IPS-20b (cell line): Measurements from ENCODE around the gene CMTM4.

Experiments
- H3K27ac ChIP-seq: one replicate; pipeline ENCODE4 v1.5.1; 2013; ENCODE audit warnings: low read length
- H3K27me3 ChIP-seq: 2 replicates; pipeline ENCODE4 v1.6.1; 2013; ENCODE audit warnings: mild to moderate bottlenecking, low read length, inconsistent platforms; ENCODE audit not compliant: insufficient read depth
- H3K36me3 ChIP-seq: 2 replicates; pipeline ENCODE4 v1.6.1; 2013; ENCODE audit warnings: low read depth, mild to moderate bottlenecking, inconsistent platforms, low read length, moderate library complexity; ENCODE audit not compliant: insufficient read depth
- H3K4me1 ChIP-seq: 2 replicates; pipeline ENCODE4 v1.6.1; 2013; ENCODE audit warnings: mild to moderate bottlenecking, control low read depth, inconsistent platforms, low read length, moderate library complexity; ENCODE audit not compliant: insufficient read depth
- H3K4me3 ChIP-seq: 2 replicates; pipeline ENCODE4 v1.5.1; 2013; ENCODE audit warnings: mild to moderate bottlenecking, low read length, inconsistent platforms
- H3K9ac ChIP-seq: 2 replicates; pipeline ENCODE4 v1.6.1; 2013; ENCODE audit warnings: low read depth, mild to moderate bottlenecking, inconsistent platforms, low read length, moderate library complexity
- H3K9me3 ChIP-seq: 2 replicates; pipeline ENCODE4 v1.6.1; 2013; ENCODE audit warnings: mild to moderate bottlenecking, low read depth, low read length, inconsistent platforms; ENCODE audit not compliant: insufficient read depth

The CMTM4 gene

DNA sequence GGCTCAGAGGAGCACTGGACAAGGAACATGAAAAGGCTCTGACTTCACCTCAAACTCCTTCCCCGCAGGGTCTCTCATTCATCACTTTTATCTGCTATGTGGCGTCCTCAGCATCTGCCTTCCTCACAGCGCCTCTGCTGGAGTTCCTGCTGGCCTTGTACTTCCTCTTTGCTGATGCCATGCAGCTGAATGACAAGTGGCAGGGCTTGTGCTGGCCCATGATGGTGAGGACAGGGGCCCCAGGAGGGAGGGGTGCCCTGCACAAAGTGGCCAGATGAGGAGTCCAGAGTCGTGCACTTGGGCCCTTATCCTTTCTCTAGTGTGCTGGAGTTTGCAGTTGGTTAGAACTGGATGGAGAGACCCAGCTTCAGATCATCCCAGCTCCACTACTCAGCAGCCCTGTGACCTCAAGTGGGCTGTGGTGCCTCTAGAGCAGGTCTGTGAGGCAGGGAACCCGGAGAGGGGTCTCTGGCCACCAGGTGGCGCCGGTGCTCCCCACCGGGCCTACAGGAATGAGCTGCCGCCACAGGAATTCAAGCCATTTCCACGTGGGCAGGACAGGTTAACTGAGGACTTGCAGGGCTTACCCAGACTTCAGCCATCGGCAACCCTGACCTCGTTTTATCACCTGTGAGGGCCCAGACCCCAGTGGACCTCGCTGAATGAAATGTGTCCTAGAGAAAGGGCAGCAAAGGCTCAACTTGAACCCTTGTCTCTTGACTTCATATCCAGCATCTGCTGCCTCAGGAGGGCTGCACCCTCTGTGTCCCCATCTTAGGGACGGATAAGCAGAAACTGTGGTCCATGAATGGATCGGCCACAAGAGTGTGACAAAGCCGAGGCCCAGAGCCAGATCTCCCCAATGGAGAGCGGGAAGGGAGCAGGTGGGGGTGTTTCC is 88.1 kb downstream of the CMTM4 start:
- no peaks in the 10 kb centered on the region for H3K9me3 ChIP-seq
- peak overlapping the region; percentile 62; the same call in 1 of the 2 replicates for H3K9ac ChIP-seq
- H3K4me1 ChIP-seq = peaks cover 8% of the 10 kb centered on the region; the same call in 1 of the 2 replicates
- H3K4me3 ChIP-seq = no peak overlapping the region
- peaks cover 46% of the 10 kb centered on the region for H3K36me3 ChIP-seq
- H3K27ac ChIP-seq = no peak overlapping the region
- peaks cover 1% of the 10 kb centered on the region; the same call in 1 of the 2 replicates for H3K27me3 ChIP-seq

DNA sequence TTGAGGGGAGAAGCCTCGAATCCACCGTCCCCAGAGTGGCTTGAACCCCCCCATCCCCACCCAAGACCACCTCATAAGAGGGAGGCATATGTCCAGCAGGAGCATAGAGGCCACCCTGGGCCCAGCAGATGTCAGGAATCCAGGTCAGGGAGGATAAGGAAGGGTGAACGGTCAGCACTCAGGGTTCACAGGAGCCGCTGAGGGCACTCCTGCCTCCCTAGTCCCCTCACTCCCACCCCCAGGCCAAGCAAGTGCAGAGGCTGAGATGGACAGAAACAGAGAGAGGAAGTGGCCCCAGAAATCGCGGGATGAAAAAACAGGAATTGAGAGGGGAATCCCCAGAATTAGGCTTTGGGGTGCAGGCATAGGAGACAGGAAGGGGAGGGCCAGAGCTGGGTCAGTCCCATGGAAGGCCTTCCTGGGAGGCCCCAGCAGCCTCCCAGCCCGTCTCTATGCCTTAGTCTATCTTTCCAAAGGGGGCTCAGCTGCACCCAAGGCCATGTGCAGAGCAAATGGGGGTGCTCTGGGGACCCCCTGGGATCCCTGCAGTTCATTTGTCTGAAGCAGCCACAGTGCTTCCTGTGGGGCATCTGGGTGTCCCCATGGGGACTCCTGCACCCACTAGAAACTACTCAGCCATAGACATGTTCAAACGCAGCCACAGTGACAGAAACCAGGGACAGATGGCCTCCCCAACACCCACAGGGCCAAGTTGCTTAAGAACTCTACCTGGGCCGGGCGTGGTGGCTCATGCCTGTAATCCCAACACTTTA is 90.4 kb downstream of the CMTM4 start:
- H3K4me1 ChIP-seq = peaks cover 8% of the 10 kb centered on the region; the same call in 1 of the 2 replicates
- peak overlapping the region; percentile 64 for H3K4me3 ChIP-seq
- no peak overlapping the region for H3K27ac ChIP-seq
- peaks cover 8% of the 10 kb centered on the region for H3K27me3 ChIP-seq
- peaks cover 24% of the 10 kb centered on the region for H3K36me3 ChIP-seq
- H3K9me3 ChIP-seq = no peaks in the 10 kb centered on the region
- H3K9ac ChIP-seq = peak overlapping the region; percentile 32

DNA sequence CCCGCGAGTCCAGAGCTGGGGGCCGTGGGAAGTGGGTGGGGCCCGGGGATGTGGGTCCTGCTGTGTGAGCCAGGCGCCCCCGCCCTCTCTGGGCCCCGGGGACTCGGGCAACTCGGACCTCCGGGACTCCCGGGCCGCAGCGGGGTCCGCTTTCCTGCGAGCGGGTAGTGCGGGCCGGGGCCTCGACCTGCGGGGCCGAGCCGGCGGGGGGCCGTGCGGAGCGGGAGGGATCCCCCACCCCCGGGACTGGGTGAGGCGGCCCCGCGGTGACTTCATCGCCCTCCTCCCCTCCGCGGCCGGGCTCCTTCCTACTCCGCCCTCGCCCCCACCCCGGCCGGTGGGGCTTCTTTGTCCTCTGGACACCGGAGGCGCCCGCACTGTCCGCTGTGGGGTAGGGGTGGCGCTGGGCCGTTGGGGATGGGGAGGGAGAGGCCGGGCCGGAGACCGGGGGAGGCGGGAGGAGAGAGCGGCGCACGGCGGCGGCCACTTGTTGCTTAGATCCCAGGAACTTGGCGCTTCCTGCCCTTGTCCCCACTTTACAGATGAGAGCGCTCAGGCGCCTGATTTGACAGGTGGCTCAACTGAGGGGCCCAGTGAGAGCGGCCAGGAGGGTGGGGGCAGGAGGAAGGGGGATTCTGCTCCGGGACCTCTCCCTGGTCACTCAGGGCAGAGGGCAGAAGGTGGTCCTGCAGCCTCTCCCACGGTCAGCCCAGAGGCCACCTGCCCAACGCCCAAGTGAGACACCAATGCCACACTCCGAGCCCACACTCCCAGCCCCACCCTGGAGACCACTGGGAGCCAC is 91.2 kb downstream of the CMTM4 start:
- Histone ChIP-seq H3K27me3 (peaks cover 8% of the 10 kb centered on the region), H3K9ac (peak overlapping the region; percentile 56), H3K36me3 (peaks cover 16% of the 10 kb centered on the region), H3K4me1 (peaks cover 8% of the 10 kb centered on the region; the same call in 1 of the 2 replicates), H3K4me3 (peak overlapping the region; percentile 64), H3K27ac (no peak overlapping the region), H3K9me3 (no peaks in the 10 kb centered on the region)

DNA sequence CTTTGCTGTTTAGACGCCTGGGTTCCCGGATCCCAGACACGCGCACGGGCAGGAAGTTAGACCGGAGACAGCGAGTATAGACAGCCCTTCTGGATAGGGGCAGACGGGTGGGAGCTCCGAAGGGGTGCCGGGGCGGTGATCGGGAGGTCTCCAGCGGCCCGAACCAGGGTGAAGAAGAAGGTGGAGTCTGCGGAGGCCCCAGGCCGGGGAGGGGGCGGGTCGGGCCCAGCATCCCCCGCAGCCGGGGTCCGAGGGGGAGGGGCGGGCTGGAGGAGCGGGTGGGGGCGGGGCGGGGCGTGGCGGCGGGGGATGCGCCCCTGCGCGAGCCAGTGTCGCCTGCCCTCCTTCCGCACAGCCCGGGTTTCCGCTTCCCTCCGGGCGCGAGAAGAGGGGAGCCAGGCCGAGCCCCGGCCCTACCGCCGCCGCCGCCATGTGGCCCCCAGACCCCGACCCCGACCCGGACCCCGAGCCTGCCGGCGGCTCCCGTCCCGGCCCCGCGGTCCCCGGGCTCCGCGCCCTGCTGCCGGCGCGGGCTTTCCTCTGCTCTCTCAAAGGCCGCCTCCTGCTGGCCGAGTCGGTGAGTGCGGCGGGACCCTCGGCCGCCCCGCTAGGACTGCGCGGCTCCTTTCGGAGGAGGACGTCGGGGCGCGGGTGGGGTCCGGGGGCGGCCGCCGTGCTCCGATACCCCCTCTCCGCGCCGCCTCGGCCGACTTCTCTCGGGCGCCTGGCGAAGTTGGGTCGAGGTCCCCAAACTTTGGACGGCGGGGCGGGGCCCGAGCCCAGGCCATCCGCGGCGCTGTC is 92.0 kb downstream of the CMTM4 start, which contains the start of gene CMTM3:
Gene CMTM3 (plus strand): TSS at position 329 of the 801 bp plus-strand sequence. CDS start 102 bp downstream, at position 431.
- no peaks in the 10 kb centered on the region for H3K9me3 ChIP-seq
- H3K4me1 ChIP-seq = peaks cover 8% of the 10 kb centered on the region; the same call in 1 of the 2 replicates

DNA sequence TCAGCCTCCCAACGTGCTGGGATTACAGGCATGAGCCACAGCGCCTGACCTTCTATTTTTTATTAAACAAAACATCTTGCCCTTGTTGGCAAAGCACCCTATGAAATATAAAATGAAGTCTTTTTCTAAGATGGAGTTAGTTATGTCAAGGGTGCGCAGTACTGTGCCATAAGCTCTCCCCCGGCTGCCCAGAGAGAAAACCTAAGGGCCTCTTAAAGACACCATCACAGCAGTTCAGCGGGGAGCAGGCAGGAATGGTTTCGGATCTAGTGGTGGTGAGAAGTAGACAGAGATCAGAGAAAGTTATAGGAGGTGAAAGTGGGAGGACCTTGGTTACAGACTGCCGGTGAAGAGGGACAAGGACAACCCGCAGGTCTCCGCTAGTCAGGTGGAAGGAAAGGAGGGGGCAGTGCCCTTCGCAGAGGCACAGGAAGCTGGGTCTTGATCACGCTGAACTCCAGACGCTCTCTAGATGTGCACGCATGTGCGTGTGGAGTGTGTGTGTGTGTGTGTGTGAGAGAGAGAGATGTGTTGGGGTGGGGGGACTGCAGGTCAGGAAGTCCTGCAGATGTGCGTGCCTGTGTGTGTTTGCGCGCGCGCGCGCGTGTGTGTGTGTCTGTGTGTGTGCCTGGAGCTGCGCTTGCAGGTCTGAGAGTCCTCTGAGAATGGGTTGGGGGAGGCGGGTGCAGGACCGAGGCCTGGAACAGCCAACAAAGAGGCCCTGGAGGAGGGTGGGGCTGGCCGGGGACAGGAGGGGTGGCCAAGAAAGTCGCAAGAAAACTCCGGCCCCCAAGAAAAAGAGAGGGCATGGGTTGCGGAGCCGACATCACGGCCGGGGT is 92.8 kb downstream of the CMTM4 start:
- Histone ChIP-seq H3K9ac (peak overlapping the region; percentile 71), H3K27me3 (peaks cover 8% of the 10 kb centered on the region), H3K36me3 (no peaks in the 10 kb centered on the region), H3K9me3 (no peaks in the 10 kb centered on the region), H3K4me1 (peaks cover 8% of the 10 kb centered on the region; the same call in 1 of the 2 replicates), H3K4me3 (peak overlapping the region; percentile 79), H3K27ac (no peak overlapping the region)

More for the DNA sequence above, 92.0 kb downstream of the CMTM4 start, which contains the start of gene CMTM3:
- Histone ChIP-seq H3K27me3 (peaks cover 8% of the 10 kb centered on the region), H3K4me3 (peak within 1 kb of the TSS; percentile 79), H3K27ac (no peak within 1 kb of the TSS), H3K36me3 (peaks cover 8% of the 10 kb centered on the region), H3K9ac (peak within 1 kb of the TSS; percentile 71)

DNA sequence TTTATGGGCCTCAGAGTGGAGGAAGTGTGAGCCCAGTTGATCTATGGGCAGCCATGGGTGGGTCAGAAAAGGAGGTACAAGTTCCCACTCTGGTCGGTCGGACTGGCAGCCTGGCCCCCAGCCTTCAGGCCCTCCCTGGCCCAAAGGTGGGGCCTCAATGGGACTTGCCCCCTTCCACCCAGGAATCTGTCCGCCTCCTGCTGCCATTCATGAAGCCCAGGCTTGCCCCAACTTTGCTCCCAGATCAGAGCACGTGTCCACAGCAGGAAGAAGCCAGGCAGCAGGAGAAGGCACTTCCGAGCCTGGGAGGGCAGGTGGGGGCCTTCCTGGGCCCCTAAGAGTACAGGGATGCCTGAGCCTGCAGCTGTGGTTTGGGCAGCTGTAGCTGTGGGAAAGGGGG is 95.1 kb downstream of the CMTM4 start:
- Histone ChIP-seq H3K36me3 (no peaks in the 10 kb centered on the region), H3K9ac (no peak overlapping the region), H3K9me3 (no peaks in the 10 kb centered on the region), H3K27ac (no peak overlapping the region), H3K4me1 (peaks cover 4% of the 10 kb centered on the region; the same call in 1 of the 2 replicates), H3K27me3 (peaks cover 8% of the 10 kb centered on the region), H3K4me3 (no peak overlapping the region)

DNA sequence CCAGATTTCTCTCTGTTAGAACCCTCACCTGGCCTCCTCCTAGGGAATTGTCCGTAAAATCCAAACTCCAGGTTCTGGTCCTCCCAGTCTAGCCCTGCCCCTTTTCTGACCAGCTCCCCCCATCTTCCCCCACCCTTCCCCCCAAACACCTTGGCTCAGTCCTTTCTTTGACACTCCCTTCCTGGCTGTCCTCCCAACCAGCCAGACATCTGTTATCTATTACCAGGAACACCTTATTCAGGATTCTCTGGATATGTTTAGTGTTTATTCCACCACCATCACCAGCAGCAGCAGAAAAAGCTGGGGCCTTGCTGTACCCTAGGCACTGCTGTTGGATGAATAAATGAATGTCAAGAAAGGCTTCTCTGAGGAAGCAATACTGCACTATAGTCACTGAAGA is 96.1 kb downstream of the CMTM4 start:
- Histone ChIP-seq H3K4me3 (no peak overlapping the region), H3K36me3 (no peaks in the 10 kb centered on the region), H3K9me3 (no peaks in the 10 kb centered on the region), H3K4me1 (no peaks in the 10 kb centered on the region), H3K27ac (no peak overlapping the region), H3K27me3 (peaks cover 8% of the 10 kb centered on the region), H3K9ac (no peak overlapping the region)

DNA sequence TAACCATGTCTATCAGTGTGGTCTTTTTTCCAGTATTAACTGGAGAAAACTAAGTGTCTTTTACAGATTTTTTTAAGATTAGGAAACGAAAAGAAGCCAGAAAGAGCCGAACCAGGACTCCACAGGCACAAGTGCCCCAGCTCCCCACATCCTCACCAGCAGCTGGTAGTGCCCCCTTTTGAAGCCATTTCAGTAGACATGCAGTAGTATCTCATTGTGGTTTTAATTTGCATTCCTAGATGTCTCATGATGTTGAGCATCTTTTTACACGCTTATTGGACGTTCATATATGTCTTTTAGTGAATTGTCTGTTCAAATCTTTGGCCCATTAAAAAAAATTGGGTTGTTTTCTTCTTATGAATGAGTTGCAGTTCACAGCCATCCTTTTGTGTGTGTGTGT is 96.8 kb downstream of the CMTM4 start:
- H3K27ac ChIP-seq = no peak overlapping the region

DNA sequence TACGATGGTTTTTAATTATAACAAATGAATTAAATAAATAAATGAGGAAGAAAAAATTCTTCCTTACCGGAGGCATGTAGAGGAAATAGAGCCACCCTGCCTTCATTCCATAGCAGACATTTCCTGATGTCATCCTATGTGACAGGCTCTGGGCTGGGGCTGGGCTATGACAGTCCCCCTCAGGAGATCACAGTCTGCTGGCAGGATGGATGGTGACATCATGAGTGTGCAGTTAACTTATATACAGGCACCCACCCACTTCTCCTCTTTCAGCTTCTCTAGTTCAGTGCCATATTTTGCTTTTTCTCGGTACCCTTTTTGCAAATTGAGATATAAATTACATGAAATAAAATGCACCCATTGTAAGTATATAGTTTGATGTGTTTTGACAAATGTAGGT is 98.4 kb downstream of the CMTM4 start:
- Histone ChIP-seq H3K4me1 (no peaks in the 10 kb centered on the region), H3K27me3 (peaks cover 4% of the 10 kb centered on the region), H3K9me3 (no peaks in the 10 kb centered on the region), H3K27ac (no peak overlapping the region), H3K9ac (no peak overlapping the region), H3K4me3 (no peak overlapping the region), H3K36me3 (no peaks in the 10 kb centered on the region)

More for the DNA sequence above, 96.8 kb downstream of the CMTM4 start:
- Histone ChIP-seq H3K4me3 (no peak overlapping the region), H3K27me3 (peaks cover 8% of the 10 kb centered on the region), H3K4me1 (no peaks in the 10 kb centered on the region), H3K9ac (no peak overlapping the region), H3K9me3 (no peaks in the 10 kb centered on the region), H3K36me3 (no peaks in the 10 kb centered on the region)
